Body of pancreas (tissue), 4 donors: ENCODE measurements around the gene TPST2. TPM values are rescaled to one million over a fixed set of nuclear protein-coding genes. Genes with fewer than 3 reads are reported as not detected.

Source experiments
- ATAC-seq: fragments of 150-250 bp; one replicate; pipeline ENCODE4 v1.9.1; 2016
- DNase-seq, 4 donors: peaks; one replicate each; pipeline ENCODE4 v3.0.0-alpha.2; 2019
- H3K27ac ChIP-seq, 4 donors: fragments of 200-600 bp; sonication (generic); 1 replicate in 3 of 4; 2 replicates in 1 of 4; pipeline versions ENCODE4 v1.5.1 to v1.6.1; 2016 to 2019; ENCODE audit warnings: mild to moderate bottlenecking in 1 of 4, mixed read lengths in 1 of 4, moderate library complexity in 1 of 4
- H3K27me3 ChIP-seq, 2 donors: fragments of 200-600 bp; sonication (generic); one replicate each; pipeline ENCODE4 v1.6.0; 2016; ENCODE audit warnings: mild to moderate bottlenecking in 1 of 2
- H3K36me3 ChIP-seq, 2 donors: fragments of 200-600 bp; sonication (generic); replicated peaks in 1 of 2; 2 replicates each; pipeline ENCODE4 v1.5.1; 2016; ENCODE audit warnings: low read depth in 2 of 2; ENCODE audit not compliant: insufficient read depth in 1 of 2
- H3K4me1 ChIP-seq: fragments of 200-600 bp; sonication (generic); one replicate; pipeline ENCODE4 v1.6.0; 2016
- H3K4me3 ChIP-seq, 2 donors: fragments of 200-600 bp; sonication (generic); 1 replicate in 1 of 2; 2 replicates in 1 of 2; pipeline ENCODE4 v1.5.1; 2016 to 2019
- H3K9me3 ChIP-seq, 3 donors: fragments of 200-600 bp; sonication (generic); 1 replicate in 2 of 3; 2 replicates in 1 of 3; pipeline ENCODE4 v1.5.1; 2016
- POLR2A ChIP-seq, 3 donors: fragments of 450-650 bp; IDR thresholded peaks; one replicate each; pipeline ENCODE4 v1.6.1; 2016; ENCODE audit warnings: antibody characterized with exemption in 3 of 3, mild to moderate bottlenecking in 2 of 3
- WGBS, 2 donors: methylation state at CpG; one replicate each; pipeline ENCODE4 v1.1.5; 2017; 5-methylcytosine and 5-hydroxymethylcytosine counted together
- intact Hi-C: fragments of 100-400 bp; cut with DNase I; formaldehyde crosslinking; loops from one replicate; pipeline ENCODE4 v1.15.1; 2023
- total RNA-seq, 2 donors: library from RNA; depleted of rRNA; stranded (reverse); fragments of >200 nt; gene quantifications; one replicate each; pipeline ENCODE4 v1.1.0, GENCODE V29; 2016
- TF ChIP-seq, protein P1 (sequence below), 7 experiments: fragments of 450-650 bp in 4 of 7; fragments of 200-600 bp in 3 of 7; sonication (generic) in 3 of 7; IDR thresholded peaks; one replicate each; pipeline ENCODE4 v1.5.1; 2016 to 2019; ENCODE audit warnings: antibody characterized with exemption in 7 of 7

TPST2 gene
- total RNA-seq, 2 donors from 2014 or later = 547 to 586 TPM

DNA sequence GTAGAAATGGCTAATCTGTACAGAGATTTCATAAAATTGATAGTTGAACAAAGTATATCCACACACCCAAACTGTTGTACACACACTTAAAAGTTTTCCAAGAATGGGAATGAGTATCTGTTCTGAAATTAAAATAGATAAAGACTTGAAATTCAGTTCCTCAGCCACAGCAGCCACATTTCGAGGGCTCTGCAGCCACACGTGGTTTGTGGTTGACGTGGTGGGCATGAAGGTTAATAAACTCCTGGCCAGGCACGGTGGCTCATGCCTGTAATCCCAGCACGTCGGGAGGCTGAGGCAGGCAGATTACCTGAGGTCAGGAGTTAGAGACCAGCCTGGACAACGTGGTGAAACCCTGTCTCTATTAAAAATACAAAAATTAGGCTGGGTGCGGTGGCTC lies 24.0 kb downstream of the TPST2 start:
- peak overlapping the region in 2 of 4 donors; percentile 76 to 86 for H3K27ac ChIP-seq
- ATAC-seq = no peak
- intact Hi-C loops = no loop called here
- no peaks in the 10 kb centered on the region for H3K27me3 ChIP-seq
- no peaks in the 10 kb centered on the region for H3K36me3 ChIP-seq
- DNase-seq = no peak
- H3K9me3 ChIP-seq = no peaks in the 10 kb centered on the region
- WGBS, 2 donors = 59 to 66% methylated on average over 8 of the region's 8 CpGs
- no peak overlapping the region for H3K4me3 ChIP-seq
- peaks cover 13% of the 10 kb centered on the region for H3K4me1 ChIP-seq
- TF ChIP-seq, protein P1, sequence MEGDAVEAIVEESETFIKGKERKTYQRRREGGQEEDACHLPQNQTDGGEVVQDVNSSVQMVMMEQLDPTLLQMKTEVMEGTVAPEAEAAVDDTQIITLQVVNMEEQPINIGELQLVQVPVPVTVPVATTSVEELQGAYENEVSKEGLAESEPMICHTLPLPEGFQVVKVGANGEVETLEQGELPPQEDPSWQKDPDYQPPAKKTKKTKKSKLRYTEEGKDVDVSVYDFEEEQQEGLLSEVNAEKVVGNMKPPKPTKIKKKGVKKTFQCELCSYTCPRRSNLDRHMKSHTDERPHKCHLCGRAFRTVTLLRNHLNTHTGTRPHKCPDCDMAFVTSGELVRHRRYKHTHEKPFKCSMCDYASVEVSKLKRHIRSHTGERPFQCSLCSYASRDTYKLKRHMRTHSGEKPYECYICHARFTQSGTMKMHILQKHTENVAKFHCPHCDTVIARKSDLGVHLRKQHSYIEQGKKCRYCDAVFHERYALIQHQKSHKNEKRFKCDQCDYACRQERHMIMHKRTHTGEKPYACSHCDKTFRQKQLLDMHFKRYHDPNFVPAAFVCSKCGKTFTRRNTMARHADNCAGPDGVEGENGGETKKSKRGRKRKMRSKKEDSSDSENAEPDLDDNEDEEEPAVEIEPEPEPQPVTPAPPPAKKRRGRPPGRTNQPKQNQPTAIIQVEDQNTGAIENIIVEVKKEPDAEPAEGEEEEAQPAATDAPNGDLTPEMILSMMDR (IDR thresholded peaks at IDR 0.05) = no peak
- no peak for TF ChIP-seq POLR2A (IDR thresholded peaks at IDR 0.05)

DNA sequence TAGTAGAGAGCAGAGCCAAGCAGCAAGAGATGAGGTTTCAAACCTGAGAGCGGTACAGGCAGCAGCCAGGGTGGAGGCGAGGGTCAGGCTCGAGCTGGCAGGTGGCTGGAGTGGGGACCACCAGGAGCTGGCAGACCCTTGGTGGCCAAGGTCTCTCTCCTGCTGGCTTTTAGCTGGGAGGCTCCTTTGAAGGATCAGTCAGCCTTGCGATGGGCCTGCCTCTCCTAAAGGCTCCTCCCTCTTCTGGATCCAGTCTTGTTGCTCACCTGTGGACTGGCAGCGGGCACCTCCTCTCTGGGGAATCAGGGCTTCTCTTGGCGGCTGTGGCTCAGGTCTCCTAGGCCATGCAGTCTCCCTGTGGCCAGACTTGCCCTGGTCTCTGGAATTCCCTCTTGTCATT lies 24.8 kb downstream of the TPST2 start:
- DNase-seq (peak; percentile 76 to 87 (median 84)), ATAC-seq (peak; percentile 74)
- Histone ChIP-seq H3K9me3 (no peaks in the 10 kb centered on the region), H3K27me3 (no peaks in the 10 kb centered on the region), H3K27ac (peak overlapping the region; percentile 66 to 86 (median 80)), H3K4me1 (peaks cover 14% of the 10 kb centered on the region), H3K36me3 (no peaks in the 10 kb centered on the region), H3K4me3 (peak overlapping the region; percentile 50 to 73)
- TF ChIP-seq POLR2A (IDR thresholded peaks at IDR 0.05) = peak; percentile 74 to 87 (median 84)
- TF ChIP-seq, protein P1 (IDR thresholded peaks at IDR 0.05) = peak in 3 of 7 experiments; percentile 5 to 8 (median 8)
- 39 to 55% methylated on average over 3 to 6 of the region's 6 CpGs for WGBS, 2 donors
- intact Hi-C loops = no loop called here

DNA sequence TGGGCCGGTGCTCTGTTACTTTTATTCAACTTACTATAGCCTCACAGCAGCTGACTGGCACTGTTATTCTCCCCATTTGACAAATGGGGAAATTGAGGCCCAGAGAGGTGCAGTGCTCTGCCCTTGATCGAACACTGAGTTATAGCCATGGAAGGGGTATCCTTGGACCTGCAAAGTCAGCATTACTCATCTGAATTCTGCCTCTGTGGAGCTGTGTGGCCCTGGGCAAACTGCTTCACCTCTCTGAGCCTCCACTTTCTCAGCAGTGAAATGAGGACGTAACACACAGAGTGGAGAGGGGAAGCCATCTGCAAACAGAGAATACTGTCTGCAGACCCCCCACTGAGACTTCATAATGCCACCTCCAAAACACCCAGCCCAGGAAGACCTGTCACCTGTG lies 25.3 kb downstream of the TPST2 start:
- H3K4me1 ChIP-seq = peaks cover 17% of the 10 kb centered on the region
- DNase-seq (no peak), ATAC-seq (no peak)
- H3K27ac ChIP-seq = peak overlapping the region; percentile 66 to 86 (median 80)
- H3K9me3 ChIP-seq = no peaks in the 10 kb centered on the region
- no peaks in the 10 kb centered on the region for H3K36me3 ChIP-seq
- peak overlapping the region; percentile 50 to 73 for H3K4me3 ChIP-seq
- H3K27me3 ChIP-seq = no peaks in the 10 kb centered on the region
- TF ChIP-seq, protein P1 (IDR thresholded peaks at IDR 0.05) = no peak
- TF ChIP-seq POLR2A (IDR thresholded peaks at IDR 0.05) = no peak
- intact Hi-C loops = no loop called here
- WGBS, 2 donors = 37 to 53% methylated on average over 3 of the region's 3 CpGs

DNA sequence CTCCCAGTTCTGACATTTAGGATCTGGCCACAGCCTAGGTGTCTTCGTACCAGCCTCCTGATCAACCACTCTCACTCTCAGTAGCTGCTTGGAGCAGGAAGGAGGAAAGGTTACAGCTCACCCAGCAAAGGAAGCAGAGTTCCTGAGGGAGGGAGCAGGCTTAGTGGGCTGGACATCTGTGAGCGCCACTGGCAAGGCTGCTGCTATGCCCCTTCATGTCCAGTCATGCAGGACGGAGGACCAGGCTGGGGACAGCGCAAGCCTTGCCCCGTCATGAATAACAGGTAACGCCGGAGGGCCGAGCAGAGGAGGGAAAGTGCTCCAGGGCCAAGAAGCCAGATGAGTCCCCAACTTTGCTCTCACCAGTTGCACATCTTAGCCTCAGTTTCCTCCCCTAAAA lies 25.8 kb downstream of the TPST2 start:
- TF ChIP-seq POLR2A (IDR thresholded peaks at IDR 0.05) = peak in 2 of 3 donors; percentile 44 to 56
- TF ChIP-seq, protein P1 (IDR thresholded peaks at IDR 0.05) = no peak
- peak overlapping the region; percentile 50 to 73 for H3K4me3 ChIP-seq
- H3K36me3 ChIP-seq = no peaks in the 10 kb centered on the region
- H3K27ac ChIP-seq = peak overlapping the region; percentile 66 to 86 (median 80)
- WGBS, 2 donors = 44 to 49% methylated on average over 8 of the region's 8 CpGs
- no peaks in the 10 kb centered on the region for H3K9me3 ChIP-seq
- intact Hi-C loops = no loop called here
- ATAC-seq = peak; percentile 13
- H3K27me3 ChIP-seq = no peaks in the 10 kb centered on the region
- DNase-seq = peak in 3 of 4 donors; percentile 47 to 67 (median 56)
- peaks cover 22% of the 10 kb centered on the region for H3K4me1 ChIP-seq

DNA sequence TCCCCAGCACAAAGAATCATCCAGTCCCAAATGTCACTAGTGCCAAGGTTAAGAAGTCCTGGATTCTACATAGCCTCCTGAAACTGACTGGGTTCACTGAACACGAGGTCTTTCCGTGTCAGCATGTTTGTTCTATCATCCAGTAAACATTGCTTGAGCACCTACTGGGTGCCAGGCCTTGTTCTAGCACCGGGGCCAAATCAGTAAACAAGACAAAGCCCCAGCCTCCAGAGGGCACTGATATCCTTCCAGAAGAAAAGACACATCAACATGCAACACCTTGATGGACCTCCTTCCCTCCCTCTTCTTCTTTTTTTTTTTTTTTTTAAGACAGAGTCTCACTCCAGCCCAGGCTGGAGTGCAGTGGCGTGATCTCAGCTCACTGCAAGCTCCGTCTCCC lies 26.9 kb downstream of the TPST2 start:
- Histone ChIP-seq H3K27me3 (no peaks in the 10 kb centered on the region), H3K4me1 (peaks cover 33% of the 10 kb centered on the region), H3K4me3 (peak overlapping the region in 1 of 2 donors; percentile 50), H3K9me3 (no peaks in the 10 kb centered on the region), H3K27ac (peak overlapping the region; percentile 76 to 86 (median 84)), H3K36me3 (no peaks in the 10 kb centered on the region)
- TF ChIP-seq, protein P1 (IDR thresholded peaks at IDR 0.05) = peak in 2 of 7 experiments; percentile 5 to 21
- peak in 2 of 3 donors; percentile 23 to 35 for TF ChIP-seq POLR2A (IDR thresholded peaks at IDR 0.05)
- peak in 3 of 4 donors; percentile 35 to 54 (median 46) for DNase-seq
- peak; percentile 1 for ATAC-seq
- 25 to 44% methylated on average over 5 of the region's 5 CpGs for WGBS, 2 donors
- intact Hi-C loops = no loop called here
